T-helper 1 cell treated with Interleukin-12 subunit alpha and Interleukin-12 subunit beta and Interleukin-4 antibody, amounts not matched to agents 30 μg/mL and 1 μg/mL, for 36 hours (primary cell): ENCODE data around the gene STAT4.

ENCODE experiments used
- H3K27ac Mint-ChIP-seq: one replicate; pipeline ENCODE4 v1.8.0; 2021; ENCODE audit warnings: mild to moderate bottlenecking, mixed read lengths
- H3K27me3 Mint-ChIP-seq: one replicate; pipeline ENCODE4 v1.8.0; 2021; ENCODE audit warnings: low read depth, mixed read lengths
- H3K36me3 Mint-ChIP-seq: one replicate; pipeline ENCODE4 v1.8.0; 2021; ENCODE audit warnings: low read depth, mixed read lengths
- H3K4me1 Mint-ChIP-seq: one replicate; pipeline ENCODE4 v1.8.0; 2021; ENCODE audit warnings: low read depth, mixed read lengths
- H3K4me3 Mint-ChIP-seq: one replicate; pipeline ENCODE4 v1.8.0; 2021; ENCODE audit warnings: mild to moderate bottlenecking, moderate library complexity, mixed read lengths
- H3K9me3 Mint-ChIP-seq: one replicate; pipeline ENCODE4 v1.8.0; 2021; ENCODE audit warnings: mixed read lengths

The STAT4 gene

DNA sequence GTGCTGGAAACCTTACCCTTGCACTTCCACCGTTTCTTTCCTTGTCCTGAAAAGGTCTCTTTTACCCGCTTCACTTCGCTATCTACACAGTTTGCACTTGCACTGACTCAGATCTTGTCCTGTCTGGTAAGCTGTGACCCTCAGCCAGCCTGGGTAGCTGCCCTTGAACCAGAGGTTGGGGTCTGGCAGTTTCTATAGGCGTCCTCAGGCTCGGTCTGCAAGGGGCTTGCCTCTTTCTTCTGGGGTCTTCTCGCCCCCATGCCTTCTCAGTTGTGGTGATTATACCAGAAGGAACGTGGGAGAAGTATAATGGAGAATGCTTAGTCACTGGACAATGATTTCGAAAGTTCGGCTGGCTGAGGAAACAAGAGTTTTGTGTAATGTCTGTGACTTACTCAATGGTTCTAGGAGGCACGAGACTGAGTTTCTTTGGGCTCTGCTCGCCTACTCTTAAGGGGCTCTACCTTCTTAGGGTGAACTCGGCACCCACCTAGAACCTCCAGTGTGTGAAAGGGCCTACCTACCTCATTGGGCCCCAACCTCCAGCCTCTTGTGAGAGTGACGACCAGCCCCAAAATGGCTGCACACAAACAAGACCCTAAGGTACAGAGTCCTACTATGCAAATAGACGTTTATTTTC lies 129.9 kb downstream of the STAT4 start:
- H3K27ac Mint-ChIP-seq = no peak overlapping the region
- H3K27me3 Mint-ChIP-seq = no peaks in the 10 kb centered on the region
- H3K9me3 Mint-ChIP-seq = peaks cover 7% of the 10 kb centered on the region
- peaks cover 10% of the 10 kb centered on the region for H3K36me3 Mint-ChIP-seq
- no peak overlapping the region for H3K4me3 Mint-ChIP-seq
- peaks cover 36% of the 10 kb centered on the region for H3K4me1 Mint-ChIP-seq

DNA sequence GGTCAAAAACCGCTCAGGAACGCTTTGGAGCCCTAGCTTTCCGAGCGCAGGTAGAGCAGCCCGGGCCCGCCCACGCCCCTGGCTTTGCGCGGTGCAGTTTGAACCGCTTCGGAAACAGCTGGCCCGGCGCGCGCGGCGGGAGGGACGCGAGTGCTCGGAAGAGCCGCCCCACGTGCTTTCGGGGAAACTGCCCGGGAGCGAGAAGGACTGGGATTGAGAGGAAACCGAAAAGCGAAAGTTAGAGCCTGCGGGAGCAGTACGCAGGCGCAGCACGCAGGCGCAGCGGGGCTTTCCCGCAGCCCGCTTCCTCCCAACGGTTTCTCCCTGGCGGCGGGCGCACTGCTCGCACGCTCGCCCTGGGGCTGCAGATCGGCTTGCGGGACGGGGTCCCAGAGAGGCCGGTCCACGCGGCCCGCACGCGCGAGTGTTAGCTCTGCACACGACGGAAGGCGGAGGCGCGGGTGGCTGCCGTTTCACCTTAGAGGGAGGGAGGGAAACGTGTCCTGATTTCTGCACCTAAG lies 130.5 kb downstream of the STAT4 start:
- peaks cover 8% of the 10 kb centered on the region for H3K9me3 Mint-ChIP-seq
- peaks cover 11% of the 10 kb centered on the region for H3K36me3 Mint-ChIP-seq
- no peaks in the 10 kb centered on the region for H3K27me3 Mint-ChIP-seq
- no peak overlapping the region for H3K27ac Mint-ChIP-seq
- peaks cover 32% of the 10 kb centered on the region for H3K4me1 Mint-ChIP-seq
- no peak overlapping the region for H3K4me3 Mint-ChIP-seq

DNA sequence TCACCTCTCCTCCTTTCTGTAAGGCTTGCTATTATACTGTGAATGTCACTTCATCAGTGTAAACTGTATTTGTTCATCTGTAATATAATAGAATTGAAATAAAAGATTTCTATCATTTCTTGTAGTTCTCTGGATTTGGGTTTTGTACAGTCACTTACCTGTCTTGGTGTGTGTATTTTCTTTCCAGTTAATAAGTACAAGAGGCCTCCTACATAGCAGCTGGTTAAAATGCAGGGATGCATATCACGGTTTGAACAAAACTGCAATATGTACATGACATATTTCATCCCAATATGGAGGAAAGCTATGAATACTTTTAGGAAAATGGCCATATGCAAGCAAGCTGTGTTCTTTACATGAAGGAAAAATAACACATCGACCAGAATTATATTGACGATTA lies 131.4 kb downstream of the STAT4 start:
- Mint-ChIP-seq H3K27ac (peak overlapping the region; percentile 16), H3K4me1 (peaks cover 25% of the 10 kb centered on the region), H3K9me3 (peaks cover 8% of the 10 kb centered on the region), H3K27me3 (no peaks in the 10 kb centered on the region), H3K36me3 (peaks cover 9% of the 10 kb centered on the region), H3K4me3 (peak overlapping the region; percentile 34)

GRCh38 chr2:191018643-191019119 lies 132.1 kb downstream of the STAT4 start:
- peak overlapping the region; percentile 81 for H3K27ac Mint-ChIP-seq
- peaks cover 25% of the 10 kb centered on the region for H3K4me1 Mint-ChIP-seq
- H3K36me3 Mint-ChIP-seq = peaks cover 9% of the 10 kb centered on the region
- H3K4me3 Mint-ChIP-seq = peak overlapping the region; percentile 58
- peaks cover 8% of the 10 kb centered on the region for H3K9me3 Mint-ChIP-seq
- H3K27me3 Mint-ChIP-seq = no peaks in the 10 kb centered on the region

DNA sequence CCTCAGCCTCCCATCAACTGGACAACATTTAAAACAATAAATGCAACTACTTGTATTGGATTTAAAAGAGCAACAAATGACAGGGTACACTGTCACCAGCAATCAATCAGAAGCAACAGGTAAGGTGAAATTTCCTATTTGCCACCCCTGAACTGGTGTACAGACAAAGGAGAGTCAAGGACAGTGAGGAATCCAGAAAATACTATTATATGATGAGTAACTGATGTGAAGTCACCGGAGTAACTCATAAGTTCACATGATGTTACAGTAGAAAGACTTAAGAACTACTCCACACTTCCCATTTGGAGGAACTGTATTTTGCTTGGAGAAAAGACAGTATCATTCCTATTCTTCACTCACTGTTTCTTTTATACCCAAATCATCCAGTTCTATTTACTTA lies 132.7 kb downstream of the STAT4 start:
- Mint-ChIP-seq H3K9me3 (peaks cover 8% of the 10 kb centered on the region), H3K36me3 (peaks cover 9% of the 10 kb centered on the region), H3K27ac (peak overlapping the region; percentile 81), H3K27me3 (no peaks in the 10 kb centered on the region), H3K4me3 (no peak overlapping the region), H3K4me1 (peaks cover 25% of the 10 kb centered on the region)

DNA sequence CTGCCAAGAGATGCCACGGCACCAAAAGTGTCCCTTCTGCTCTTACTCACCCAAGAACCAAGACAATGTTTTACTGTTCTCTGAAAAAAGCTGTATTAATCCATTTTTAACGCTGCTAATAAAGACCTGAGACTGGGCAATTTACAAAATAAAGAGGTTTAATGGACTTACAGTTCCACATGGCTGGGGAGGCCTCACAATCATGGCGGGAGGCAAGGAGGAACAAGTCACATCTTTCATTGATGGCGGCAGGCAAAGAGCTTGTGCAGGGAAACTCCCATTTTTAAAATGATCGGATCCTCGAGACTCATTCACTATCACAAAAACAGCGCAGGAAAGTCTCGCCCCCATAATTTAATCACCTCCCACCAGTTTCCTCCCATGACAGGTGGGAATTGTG lies 135.0 kb downstream of the STAT4 start:
- H3K9me3 Mint-ChIP-seq = peaks cover 8% of the 10 kb centered on the region
- peak overlapping the region; percentile 42 for H3K4me3 Mint-ChIP-seq

DNA sequence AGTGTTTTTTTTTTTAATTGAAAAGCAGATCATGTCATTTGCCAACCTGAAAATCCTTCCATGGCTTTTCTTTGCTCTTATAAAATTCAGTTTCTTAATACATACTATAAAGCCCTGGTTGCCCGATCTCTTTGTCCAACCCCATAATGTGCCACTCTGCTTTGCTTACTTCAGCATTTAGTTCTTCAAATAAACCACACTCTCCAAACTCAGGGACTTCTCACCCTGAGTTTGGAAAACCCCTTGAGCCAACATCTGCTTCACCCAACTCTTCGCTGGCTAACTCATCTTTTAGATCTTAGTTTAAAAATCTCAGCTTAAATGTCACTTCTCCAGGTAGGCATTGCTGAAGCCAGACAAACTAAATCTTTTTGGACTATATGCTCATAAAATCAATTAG lies 135.6 kb downstream of the STAT4 start:
- H3K4me3 Mint-ChIP-seq = no peak overlapping the region
- H3K27ac Mint-ChIP-seq = no peak overlapping the region
- no peaks in the 10 kb centered on the region for H3K27me3 Mint-ChIP-seq
- H3K9me3 Mint-ChIP-seq = peaks cover 8% of the 10 kb centered on the region
- peaks cover 36% of the 10 kb centered on the region for H3K4me1 Mint-ChIP-seq
- H3K36me3 Mint-ChIP-seq = peaks cover 24% of the 10 kb centered on the region

More for the DNA sequence above, 135.0 kb downstream of the STAT4 start:
- Mint-ChIP-seq H3K4me1 (peaks cover 32% of the 10 kb centered on the region), H3K27me3 (no peaks in the 10 kb centered on the region), H3K36me3 (peaks cover 21% of the 10 kb centered on the region), H3K27ac (no peak overlapping the region)

DNA sequence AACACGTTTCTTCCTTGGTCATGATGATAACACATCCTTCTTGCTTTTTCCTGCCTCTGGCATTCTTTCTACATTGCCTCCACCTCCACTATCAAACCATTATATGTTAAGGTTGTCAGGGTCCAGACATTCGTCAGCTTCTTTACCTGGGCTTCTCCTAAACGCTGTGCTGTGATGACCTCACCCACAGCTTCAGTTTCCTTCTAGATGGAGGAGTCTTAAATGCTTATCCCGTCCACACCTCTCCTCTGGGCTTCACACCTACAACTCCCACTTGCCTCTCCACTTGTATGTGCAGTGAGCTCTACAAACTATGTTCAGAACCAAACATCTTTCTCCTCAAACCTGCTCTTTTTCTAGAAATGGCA lies 136.2 kb downstream of the STAT4 start:
- H3K27ac Mint-ChIP-seq = no peak overlapping the region
- no peak overlapping the region for H3K4me3 Mint-ChIP-seq
- H3K4me1 Mint-ChIP-seq = peaks cover 39% of the 10 kb centered on the region
- H3K36me3 Mint-ChIP-seq = peaks cover 30% of the 10 kb centered on the region
- H3K27me3 Mint-ChIP-seq = no peaks in the 10 kb centered on the region
- peaks cover 8% of the 10 kb centered on the region for H3K9me3 Mint-ChIP-seq

DNA sequence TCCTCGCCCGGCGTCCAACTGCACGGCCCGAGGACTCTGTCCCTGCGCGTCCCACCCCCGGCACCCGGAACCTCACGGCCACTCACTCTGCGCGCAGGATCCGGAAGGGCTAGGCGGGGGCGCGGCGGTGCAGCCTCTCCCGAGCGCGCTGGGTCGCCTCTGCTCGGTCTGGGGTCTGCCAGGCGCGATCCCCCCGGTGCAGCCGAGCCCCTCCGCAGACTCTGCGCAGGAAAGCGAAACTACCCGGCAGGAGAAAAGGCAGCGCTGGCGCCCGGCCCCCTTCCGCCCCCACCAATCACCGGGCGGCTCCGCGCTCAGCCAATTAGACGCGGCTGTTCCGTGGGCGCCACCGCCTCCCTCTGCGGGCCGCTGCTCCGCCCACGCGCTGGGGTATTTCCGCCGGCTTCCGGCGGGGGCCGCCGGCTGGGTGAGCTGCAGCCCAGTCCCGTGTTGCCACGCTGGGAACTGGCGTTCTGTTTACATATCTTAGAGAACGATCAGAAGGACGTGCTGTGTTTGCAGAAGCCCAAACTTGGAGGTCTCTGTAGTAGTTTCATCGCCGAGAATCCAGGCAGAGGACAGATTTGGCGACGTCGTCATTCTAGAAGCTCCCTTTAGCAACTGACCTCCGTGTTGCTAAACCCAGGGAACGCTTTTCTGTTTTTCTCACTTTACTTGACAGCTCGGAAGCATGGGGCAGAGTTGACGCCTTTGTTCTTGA lies 136.7 kb downstream of the STAT4 start, which contains the start of gene STAT1:
TSS of gene STAT1 (minus strand) at position 240 of the 721 bp plus-strand sequence. CDS start 4,168 bp downstream, outside the sequence.
- Mint-ChIP-seq H3K36me3 (peaks cover 34% of the 10 kb centered on the region), H3K9me3 (peaks cover 8% of the 10 kb centered on the region), H3K27me3 (no peaks in the 10 kb centered on the region), H3K4me3 (no peak within 1 kb of the TSS), H3K4me1 (peaks cover 39% of the 10 kb centered on the region), H3K27ac (no peak within 1 kb of the TSS)

DNA sequence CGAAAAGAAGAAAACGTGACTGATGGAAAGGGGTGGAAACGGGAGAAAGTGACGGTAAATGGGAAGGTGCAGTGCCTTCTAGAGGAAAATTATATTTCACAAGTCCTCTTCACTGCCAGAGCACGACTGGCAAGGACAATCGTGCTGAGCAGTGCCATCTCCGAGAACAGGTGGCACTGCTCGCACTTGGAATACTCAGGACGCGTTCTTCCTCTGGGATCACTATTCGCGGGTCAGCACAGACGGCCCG lies 137.2 kb downstream of the STAT4 start:
- Mint-ChIP-seq H3K27me3 (no peaks in the 10 kb centered on the region), H3K4me3 (no peak overlapping the region), H3K27ac (no peak overlapping the region), H3K9me3 (peaks cover 8% of the 10 kb centered on the region), H3K4me1 (peaks cover 38% of the 10 kb centered on the region), H3K36me3 (peaks cover 37% of the 10 kb centered on the region)

GRCh38 chr2:191012845-191013681 lies 137.7 kb downstream of the STAT4 start:
- Mint-ChIP-seq H3K36me3 (peaks cover 43% of the 10 kb centered on the region), H3K4me3 (no peak overlapping the region), H3K27me3 (no peaks in the 10 kb centered on the region), H3K4me1 (peaks cover 39% of the 10 kb centered on the region), H3K27ac (no peak overlapping the region), H3K9me3 (peaks cover 8% of the 10 kb centered on the region)

- Mint-ChIP-seq H3K36me3 (peaks cover 50% of the 10 kb centered on the region), H3K4me1 (peaks cover 43% of the 10 kb centered on the region), H3K9me3 (peaks cover 8% of the 10 kb centered on the region), H3K27ac (no peak overlapping the region), H3K27me3 (no peaks in the 10 kb centered on the region), H3K4me3 (no peak overlapping the region)
Measured at GRCh38 chr2:191012346-191012745, 138.4 kb downstream of the STAT4 start.

GRCh38 chr2:191010887-191011885 lies 139.6 kb downstream of the STAT4 start:
- peaks cover 57% of the 10 kb centered on the region for H3K36me3 Mint-ChIP-seq
- H3K9me3 Mint-ChIP-seq = peaks cover 12% of the 10 kb centered on the region
- H3K27ac Mint-ChIP-seq = peak overlapping the region; percentile 49
- no peaks in the 10 kb centered on the region for H3K27me3 Mint-ChIP-seq
- peaks cover 44% of the 10 kb centered on the region for H3K4me1 Mint-ChIP-seq
- no peak overlapping the region for H3K4me3 Mint-ChIP-seq
